ENCODE measurements around the gene RNF152. TPM values are rescaled to one million over a fixed set of nuclear protein-coding genes. Genes with fewer than 3 reads are reported as not detected.

Gene RNF152
- total RNA-seq, 1 experiment from 2014 or later: 2.4 TPM

- Histone ChIP-seq H3K27me3 (replicated peaks; ENCODE audit: control insufficient read depth, insufficient read depth, low read length) (no peaks in the 10 kb centered on the region), H3K4me1 (no peaks in the 10 kb centered on the region), H3K36me3 (ENCODE audit: control insufficient read depth, insufficient read depth, low read length) (no peaks in the 10 kb centered on the region), H3K9me3 (no peaks in the 10 kb centered on the region), H3K4me3 (ENCODE audit: low read depth, low read length) (no peak overlapping the region)
- Mint-ChIP-seq H3K4me3 (ENCODE audit: unreplicated experiment) (no peak overlapping the region), H3K4me1 (ENCODE audit: low read depth, unreplicated experiment) (peaks cover 5% of the 10 kb centered on the region), H3K27me3 (ENCODE audit: insufficient read depth, unreplicated experiment) (no peaks in the 10 kb centered on the region), H3K27ac (ENCODE audit: unreplicated experiment) (no peak overlapping the region), H3K9me3 (ENCODE audit: unreplicated experiment) (no peaks in the 10 kb centered on the region), H3K36me3 (ENCODE audit: insufficient read depth, unreplicated experiment) (no peaks in the 10 kb centered on the region)
- no peak for DNase-seq
- no TSS peak for BruUV-seq (replicated peaks)
- ChIA-PET POLR2A (no interaction called here), CTCF (no interaction called here)
- TF ChIP-seq CTCF (IDR thresholded peaks at IDR 0.05; ENCODE audit: insufficient read depth in 1 of 2, low read depth in 1 of 2, low read length in 1 of 2, severe bottlenecking in 1 of 2, unreplicated experiment in 1 of 2): no peak
- intact Hi-C loops (cut with micrococcal nuclease; ENCODE audit: unreplicated experiment): no loop called here
Measured at GRCh38 chr18:61765097-61765496, 127.7 kb downstream of the RNF152 start.

GRCh38 chr18:61764381-61764780 is 128.4 kb downstream of the RNF152 start:
- TF ChIP-seq CTCF (IDR thresholded peaks at IDR 0.05; ENCODE audit: insufficient read depth in 1 of 2, low read depth in 1 of 2, low read length in 1 of 2, severe bottlenecking in 1 of 2, unreplicated experiment in 1 of 2): no peak
- Mint-ChIP-seq H3K27ac (ENCODE audit: unreplicated experiment) (no peak overlapping the region), H3K36me3 (ENCODE audit: insufficient read depth, unreplicated experiment) (no peaks in the 10 kb centered on the region), H3K4me3 (ENCODE audit: unreplicated experiment) (no peak overlapping the region), H3K27me3 (ENCODE audit: insufficient read depth, unreplicated experiment) (no peaks in the 10 kb centered on the region), H3K9me3 (ENCODE audit: unreplicated experiment) (no peaks in the 10 kb centered on the region), H3K4me1 (ENCODE audit: low read depth, unreplicated experiment) (peaks cover 5% of the 10 kb centered on the region)
- no peaks in the 10 kb centered on the region for H3K9me3 ChIP-seq
- H3K4me1 ChIP-seq: no peaks in the 10 kb centered on the region
- H3K4me3 ChIP-seq (ENCODE audit: low read depth, low read length): no peak overlapping the region
- ChIA-PET CTCF (no interaction called here), POLR2A (no interaction called here)
- H3K27me3 ChIP-seq (replicated peaks; ENCODE audit: control insufficient read depth, insufficient read depth, low read length): no peaks in the 10 kb centered on the region
- H3K36me3 ChIP-seq (ENCODE audit: control insufficient read depth, insufficient read depth, low read length): no peaks in the 10 kb centered on the region
- no TSS peak for BruUV-seq (replicated peaks)
- intact Hi-C loops (cut with micrococcal nuclease; ENCODE audit: unreplicated experiment): no loop called here
- no peak for DNase-seq

- DNase-seq: no peak
- H3K4me3 ChIP-seq (ENCODE audit: low read depth, low read length): no peak overlapping the region
- no peaks in the 10 kb centered on the region for H3K27me3 Mint-ChIP-seq (ENCODE audit: insufficient read depth, unreplicated experiment)
- H3K36me3 Mint-ChIP-seq (ENCODE audit: insufficient read depth, unreplicated experiment): no peaks in the 10 kb centered on the region
- POLR2A ChIA-PET: no interaction called here
- H3K9me3 ChIP-seq: no peaks in the 10 kb centered on the region
- no peaks in the 10 kb centered on the region for H3K36me3 ChIP-seq (ENCODE audit: control insufficient read depth, insufficient read depth, low read length)
- TF ChIP-seq CTCF (IDR thresholded peaks at IDR 0.05; ENCODE audit: insufficient read depth in 1 of 2, low read depth in 1 of 2, low read length in 1 of 2, severe bottlenecking in 1 of 2, unreplicated experiment in 1 of 2): no peak
- no peaks in the 10 kb centered on the region for H3K4me1 ChIP-seq
- H3K4me1 Mint-ChIP-seq (ENCODE audit: low read depth, unreplicated experiment): peaks cover 5% of the 10 kb centered on the region
- BruUV-seq (replicated peaks): no TSS peak
- H3K9me3 Mint-ChIP-seq (ENCODE audit: unreplicated experiment): no peaks in the 10 kb centered on the region
- H3K27ac Mint-ChIP-seq (ENCODE audit: unreplicated experiment): no peak overlapping the region
- CTCF ChIA-PET: no interaction called here
- no peak overlapping the region for H3K4me3 Mint-ChIP-seq (ENCODE audit: unreplicated experiment)
- intact Hi-C loops (cut with micrococcal nuclease; ENCODE audit: unreplicated experiment): no loop called here
- no peaks in the 10 kb centered on the region for H3K27me3 ChIP-seq (replicated peaks; ENCODE audit: control insufficient read depth, insufficient read depth, low read length)
Measured at GRCh38 chr18:61761875-61762274, 130.9 kb downstream of the RNF152 start.
